ENCODE data around the gene NEU4. TPM values are rescaled to one million over a fixed set of nuclear protein-coding genes. Genes with fewer than 3 reads are reported as not detected.

NEU4 gene
- total RNA-seq, 1 donor from 2014 or later = 0.14 TPM

GRCh38 chr2:241852981-241853631 lies 44.1 kb downstream of the NEU4 start:
- TF ChIP-seq CTCF (conservative IDR thresholded peaks at IDR 0.05) = no peak
- Mint-ChIP-seq H3K4me1 (no peaks in the 10 kb centered on the region), H3K27me3 (ENCODE audit: low read depth) (no peaks in the 10 kb centered on the region), H3K4me3 (no peak overlapping the region), H3K27ac (ENCODE audit: unreplicated experiment) (no peak overlapping the region), H3K36me3 (ENCODE audit: low read depth) (no peaks in the 10 kb centered on the region), H3K9me3 (no peaks in the 10 kb centered on the region)
- no peak for DNase-seq (ENCODE audit: low read depth, low spot score)

DNA sequence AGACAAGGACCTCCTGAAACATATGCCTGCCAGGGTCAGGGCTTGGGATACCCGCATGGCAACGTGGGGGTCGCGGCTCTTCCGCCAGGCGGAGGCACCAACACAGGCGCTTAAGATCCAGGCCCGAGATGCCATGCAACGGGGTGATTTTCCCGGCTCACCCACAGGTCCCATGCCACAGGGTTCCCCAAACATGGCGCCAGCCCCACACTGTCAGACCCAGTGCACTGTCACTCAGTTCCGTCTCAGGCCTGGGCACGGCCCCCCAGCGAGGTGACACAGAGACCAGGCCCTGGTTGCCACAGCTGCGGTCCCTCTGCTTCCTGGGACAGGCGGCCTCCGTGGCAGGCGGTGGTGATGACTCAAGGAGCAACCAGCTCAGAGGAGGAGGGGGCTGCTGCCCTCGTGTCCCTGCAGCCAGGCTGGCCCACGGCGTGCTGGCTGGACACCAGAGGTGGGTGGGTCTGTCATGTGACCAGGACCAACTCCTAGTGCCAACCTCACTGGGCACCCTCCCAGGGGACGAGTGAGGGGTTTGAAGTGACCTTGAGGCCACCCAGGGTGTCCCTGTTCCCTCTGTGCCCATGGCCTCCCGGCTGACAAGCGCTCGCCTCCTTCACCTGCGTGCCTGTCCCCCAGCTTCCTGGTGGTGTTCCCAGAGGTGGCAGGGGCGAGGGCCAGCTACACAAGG lies 44.8 kb downstream of the NEU4 start:
- Mint-ChIP-seq H3K27ac (ENCODE audit: unreplicated experiment) (no peak overlapping the region), H3K27me3 (ENCODE audit: low read depth) (no peaks in the 10 kb centered on the region), H3K4me1 (no peaks in the 10 kb centered on the region), H3K36me3 (ENCODE audit: low read depth) (no peaks in the 10 kb centered on the region), H3K9me3 (no peaks in the 10 kb centered on the region), H3K4me3 (no peak overlapping the region)
- no peak for DNase-seq (ENCODE audit: low read depth, low spot score)
- no peak for TF ChIP-seq CTCF (conservative IDR thresholded peaks at IDR 0.05)

DNA sequence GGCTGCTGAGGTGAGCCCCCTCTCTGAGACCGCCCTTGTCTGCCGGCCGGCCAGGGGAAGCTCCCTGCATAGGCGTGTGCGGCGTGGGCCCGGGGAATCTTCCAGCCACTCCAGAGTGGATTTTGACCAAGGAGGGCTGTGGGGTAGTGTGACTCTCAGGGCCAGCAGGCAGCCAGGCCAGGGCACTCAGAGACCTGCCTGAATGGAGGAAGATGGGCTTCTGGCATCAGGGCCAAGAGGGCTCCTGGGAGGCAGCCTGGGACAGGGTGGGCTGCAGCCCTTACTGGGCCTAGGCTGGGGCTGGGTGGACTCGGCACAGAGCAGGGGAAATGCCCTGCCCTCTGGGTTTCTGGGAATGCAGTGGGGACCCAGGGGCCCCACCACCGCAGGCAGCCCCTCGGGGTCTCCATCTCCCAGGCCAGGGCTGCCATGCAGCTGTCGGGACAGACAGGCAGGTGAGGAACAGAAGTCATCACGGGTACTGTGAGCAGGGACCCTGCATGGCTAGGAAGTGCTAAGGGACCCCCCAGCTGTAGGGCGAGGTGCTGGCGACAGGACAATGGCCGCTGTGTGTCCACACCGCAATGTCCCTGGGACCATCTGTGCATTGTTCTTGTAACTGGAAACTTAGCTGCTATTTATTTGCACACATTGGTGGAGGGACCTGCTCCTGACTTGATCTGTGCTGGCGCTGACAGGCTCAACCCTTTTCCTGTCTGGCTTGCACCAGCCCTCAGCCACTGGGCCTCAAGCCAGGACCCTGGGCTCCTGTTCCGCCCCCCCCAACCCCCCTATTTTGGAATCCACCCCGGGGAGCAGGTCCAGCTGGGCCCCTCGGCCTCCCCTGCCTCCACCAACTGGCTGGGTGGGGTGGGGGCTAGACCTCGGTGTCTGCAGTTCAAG lies 45.6 kb downstream of the NEU4 start:
- DNase-seq (ENCODE audit: low read depth, low spot score) = no peak
- Mint-ChIP-seq H3K27me3 (ENCODE audit: low read depth) (no peaks in the 10 kb centered on the region), H3K9me3 (no peaks in the 10 kb centered on the region), H3K4me3 (no peak overlapping the region), H3K27ac (ENCODE audit: unreplicated experiment) (no peak overlapping the region), H3K36me3 (ENCODE audit: low read depth) (no peaks in the 10 kb centered on the region), H3K4me1 (no peaks in the 10 kb centered on the region)
- no peak for TF ChIP-seq CTCF (conservative IDR thresholded peaks at IDR 0.05)

DNA sequence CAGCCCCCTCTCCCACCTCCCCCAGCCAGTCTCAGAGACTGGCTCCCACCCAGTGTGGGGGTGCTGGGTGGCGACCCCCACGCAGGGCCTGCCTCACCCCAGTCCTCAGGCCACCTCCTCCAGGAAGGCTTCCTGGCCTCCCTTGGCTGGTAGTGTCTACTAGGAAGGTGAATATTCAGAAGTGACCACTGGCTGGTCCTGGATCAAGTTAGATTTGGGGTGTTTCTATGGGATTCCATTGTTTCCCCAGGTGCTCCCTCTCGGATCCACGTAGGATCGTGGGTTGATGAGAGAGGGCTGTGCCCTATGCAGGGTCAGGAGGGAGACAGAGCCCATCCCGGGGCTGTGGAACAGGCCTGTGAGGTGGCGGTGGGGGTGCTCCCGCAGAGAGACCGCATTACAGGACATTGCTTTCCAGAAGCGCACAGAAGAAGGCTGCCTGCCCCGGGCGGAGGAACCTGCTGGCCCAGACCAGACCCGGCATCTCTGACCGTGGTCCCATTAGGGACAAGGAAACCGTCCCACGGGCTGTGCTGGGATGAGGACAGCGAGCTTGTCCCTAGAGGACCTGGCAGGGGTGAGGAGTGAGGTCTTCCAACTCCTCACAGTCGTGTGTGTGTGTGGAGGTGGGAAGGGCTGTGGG lies 46.4 kb downstream of the NEU4 start:
- no peak for TF ChIP-seq CTCF (conservative IDR thresholded peaks at IDR 0.05)
- H3K27ac Mint-ChIP-seq (ENCODE audit: unreplicated experiment) = no peak overlapping the region
- H3K27me3 Mint-ChIP-seq (ENCODE audit: low read depth) = no peaks in the 10 kb centered on the region
- no peaks in the 10 kb centered on the region for H3K9me3 Mint-ChIP-seq
- no peaks in the 10 kb centered on the region for H3K4me1 Mint-ChIP-seq
- no peaks in the 10 kb centered on the region for H3K36me3 Mint-ChIP-seq (ENCODE audit: low read depth)
- no peak overlapping the region for H3K4me3 Mint-ChIP-seq
- no peak for DNase-seq (ENCODE audit: low read depth, low spot score)

- no peak for DNase-seq (ENCODE audit: low read depth, low spot score)
- Mint-ChIP-seq H3K27ac (ENCODE audit: unreplicated experiment) (no peak overlapping the region), H3K9me3 (no peaks in the 10 kb centered on the region)
These were observed 47.0 kb downstream of the NEU4 start for GRCh38 chr2:241855888-241856422.

More at GRCh38 chr2:241855888-241856422, 47.0 kb downstream of the NEU4 start:
- H3K36me3 Mint-ChIP-seq (ENCODE audit: low read depth) = no peaks in the 10 kb centered on the region
- no peak overlapping the region for H3K4me3 Mint-ChIP-seq
- no peaks in the 10 kb centered on the region for H3K27me3 Mint-ChIP-seq (ENCODE audit: low read depth)
- no peaks in the 10 kb centered on the region for H3K4me1 Mint-ChIP-seq
- no peak for TF ChIP-seq CTCF (conservative IDR thresholded peaks at IDR 0.05)
